VCaP (cell line): Measurements from ENCODE around the gene FRY.

ENCODE experiments used
- H3K27ac ChIP-seq: fragments of 450-650 bp; 2 replicates; pipeline ENCODE4 v1.5.1; 2017
- TF ChIP-seq, protein P1 (sequence below): fragments of 450-650 bp; conservative IDR thresholded peaks from 2 replicates; pipeline ENCODE4 v1.5.1; 2017; ENCODE audit warnings: mild to moderate bottlenecking, moderate library complexity

FRY gene

DNA sequence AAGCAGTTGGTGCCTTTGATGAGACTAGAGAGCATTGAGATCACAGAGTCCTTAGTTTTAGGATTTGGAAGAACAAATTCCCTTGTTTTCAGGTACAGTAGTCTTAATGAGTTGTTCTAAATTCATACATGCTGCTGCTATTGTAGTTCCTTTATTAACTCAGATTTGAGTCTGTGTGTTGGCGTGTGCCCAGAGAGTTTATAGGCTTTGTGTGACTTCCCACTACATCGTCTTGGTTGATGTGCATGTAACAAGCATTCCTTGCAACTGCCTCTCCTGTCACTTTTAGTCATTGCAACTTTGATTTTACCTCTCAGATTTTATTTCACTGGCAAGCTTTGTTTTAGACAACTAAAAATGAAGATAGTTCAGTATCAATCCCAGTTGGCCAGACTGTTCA is 148.1 kb downstream of the FRY start:
- H3K27ac ChIP-seq = peak overlapping the region; percentile 13; the same call in 1 of the 2 replicates
- TF ChIP-seq, protein P1, sequence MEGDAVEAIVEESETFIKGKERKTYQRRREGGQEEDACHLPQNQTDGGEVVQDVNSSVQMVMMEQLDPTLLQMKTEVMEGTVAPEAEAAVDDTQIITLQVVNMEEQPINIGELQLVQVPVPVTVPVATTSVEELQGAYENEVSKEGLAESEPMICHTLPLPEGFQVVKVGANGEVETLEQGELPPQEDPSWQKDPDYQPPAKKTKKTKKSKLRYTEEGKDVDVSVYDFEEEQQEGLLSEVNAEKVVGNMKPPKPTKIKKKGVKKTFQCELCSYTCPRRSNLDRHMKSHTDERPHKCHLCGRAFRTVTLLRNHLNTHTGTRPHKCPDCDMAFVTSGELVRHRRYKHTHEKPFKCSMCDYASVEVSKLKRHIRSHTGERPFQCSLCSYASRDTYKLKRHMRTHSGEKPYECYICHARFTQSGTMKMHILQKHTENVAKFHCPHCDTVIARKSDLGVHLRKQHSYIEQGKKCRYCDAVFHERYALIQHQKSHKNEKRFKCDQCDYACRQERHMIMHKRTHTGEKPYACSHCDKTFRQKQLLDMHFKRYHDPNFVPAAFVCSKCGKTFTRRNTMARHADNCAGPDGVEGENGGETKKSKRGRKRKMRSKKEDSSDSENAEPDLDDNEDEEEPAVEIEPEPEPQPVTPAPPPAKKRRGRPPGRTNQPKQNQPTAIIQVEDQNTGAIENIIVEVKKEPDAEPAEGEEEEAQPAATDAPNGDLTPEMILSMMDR = no peak

DNA sequence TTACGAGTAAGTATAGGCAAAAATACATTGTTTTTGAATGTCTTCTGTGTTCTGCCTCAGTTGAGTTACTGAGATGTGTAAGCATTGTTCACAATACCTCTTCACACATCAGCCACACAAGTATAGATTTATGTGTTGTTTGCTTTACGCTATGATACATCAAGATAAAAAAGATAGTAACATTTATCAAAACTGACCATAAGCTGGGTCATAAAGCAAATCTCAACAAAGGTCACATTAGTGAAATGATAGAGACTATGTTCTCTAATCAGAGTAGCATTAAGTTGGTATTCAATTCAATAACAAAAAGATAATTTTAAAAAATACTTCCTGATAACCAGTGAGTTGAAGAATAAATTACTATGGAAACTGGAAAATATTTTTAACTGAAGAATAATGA is 156.1 kb downstream of the FRY start:
- TF ChIP-seq, protein P1 = no peak
- H3K27ac ChIP-seq = no peak overlapping the region

DNA sequence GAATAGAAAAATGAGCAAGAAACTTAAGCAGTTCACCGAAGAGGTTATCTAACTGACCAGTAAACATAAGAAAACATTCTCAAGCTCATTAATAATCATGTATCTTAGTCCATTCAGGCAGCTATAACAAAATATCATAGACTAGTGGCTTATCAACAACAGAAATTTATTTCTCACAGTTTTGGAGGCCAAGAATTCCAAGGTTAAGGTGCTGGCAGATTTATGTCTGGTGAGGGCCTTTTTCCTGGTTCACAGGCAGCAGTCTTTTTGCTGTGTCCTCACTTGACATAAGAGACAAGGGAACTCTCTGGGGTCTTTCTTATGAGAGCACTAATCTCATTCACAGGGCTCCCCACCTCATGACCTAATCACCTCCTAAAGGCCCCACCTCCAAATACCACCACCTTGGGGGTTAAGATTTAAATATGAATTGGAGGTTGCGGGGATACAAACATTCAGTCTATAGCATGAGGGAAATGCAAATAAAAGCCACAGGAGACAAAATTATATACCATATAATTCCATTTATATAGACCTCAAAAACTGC is 160.0 kb downstream of the FRY start:
- H3K27ac ChIP-seq = no peak overlapping the region
- TF ChIP-seq, protein P1 = no peak

DNA sequence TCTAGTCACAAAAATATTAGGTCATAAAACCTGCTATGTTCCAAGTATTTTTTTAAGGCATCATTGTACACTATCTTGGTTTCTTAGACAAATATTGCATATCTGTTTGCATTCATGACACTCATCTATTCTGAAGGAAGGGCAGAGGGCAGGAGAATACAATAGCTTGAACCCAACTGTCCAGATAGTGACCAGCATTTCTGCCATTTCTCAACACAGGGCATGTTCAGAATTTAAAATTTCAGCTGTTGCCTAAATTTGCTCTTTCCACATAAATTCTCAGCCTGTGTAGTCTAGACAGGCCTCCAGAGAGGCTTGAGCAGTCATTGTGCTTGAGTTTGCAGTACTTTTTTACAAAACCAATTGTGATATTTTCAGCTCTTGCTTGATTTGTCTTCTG is 164.1 kb downstream of the FRY start:
- no peak overlapping the region for H3K27ac ChIP-seq
- TF ChIP-seq, protein P1 = no peak

DNA sequence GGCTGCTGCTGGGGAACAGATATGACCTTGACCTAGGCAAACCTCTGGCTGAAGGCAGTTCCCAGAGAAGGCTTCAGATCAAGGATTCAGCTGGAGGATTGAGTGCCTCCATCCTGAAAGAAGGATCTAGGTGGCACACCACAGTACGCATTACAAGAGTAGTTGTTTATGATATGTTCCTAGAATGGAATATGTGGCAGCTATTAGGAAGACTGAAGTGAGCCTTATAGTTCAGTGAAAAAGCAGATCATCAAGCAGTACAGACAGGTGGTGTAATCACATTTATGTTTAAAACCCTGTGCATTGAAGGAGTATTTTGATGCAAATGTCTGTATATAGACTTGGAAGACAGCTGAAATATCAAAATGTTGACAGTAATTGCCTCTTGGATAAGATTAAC is 167.6 kb downstream of the FRY start:
- TF ChIP-seq, protein P1 = no peak

DNA sequence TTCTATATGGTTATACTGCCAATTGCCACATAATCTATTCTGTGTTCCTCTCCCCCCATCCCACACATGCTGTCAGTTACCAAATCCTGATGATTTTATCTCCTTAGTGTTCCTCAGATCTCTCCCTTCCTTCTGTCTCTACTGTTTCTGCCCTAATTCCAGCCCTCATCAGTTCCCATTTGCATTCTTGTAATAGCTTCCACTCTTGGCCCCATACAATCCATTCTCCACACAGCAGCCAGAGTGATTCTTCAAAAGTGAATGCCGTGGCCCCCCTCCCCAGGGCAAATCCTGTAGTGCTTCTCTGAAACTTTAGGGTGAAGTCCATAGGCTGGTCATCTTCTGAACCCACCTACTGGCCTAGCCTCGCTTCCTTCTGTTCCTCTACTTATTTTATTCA is 169.2 kb downstream of the FRY start:
- TF ChIP-seq, protein P1 = no peak
- H3K27ac ChIP-seq = no peak overlapping the region

More for the DNA sequence above, 167.6 kb downstream of the FRY start:
- no peak overlapping the region for H3K27ac ChIP-seq

DNA sequence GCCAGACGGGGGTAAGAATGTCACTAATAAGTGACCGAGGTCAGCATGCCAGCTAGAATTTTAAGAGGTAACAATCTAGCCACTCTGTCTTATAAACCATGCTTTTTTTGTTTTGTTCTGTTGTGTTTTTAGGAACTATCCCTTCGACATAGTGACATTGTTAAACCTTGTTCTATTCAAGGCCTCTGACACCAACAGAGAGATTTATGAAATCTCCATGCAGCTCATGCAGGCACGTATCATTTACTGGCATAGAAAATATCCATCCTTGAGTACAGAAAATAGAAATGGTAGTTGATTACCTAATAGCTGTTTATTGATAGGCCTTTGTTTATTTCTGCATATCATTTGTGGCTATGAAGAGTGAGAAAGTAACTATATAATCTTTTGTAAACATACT is 170.2 kb downstream of the FRY start:
- no peak overlapping the region for H3K27ac ChIP-seq
- TF ChIP-seq, protein P1 = no peak
